Stimulated activated CD4-positive, alpha-beta T cell treated with anti-CD3 and anti-CD28 coated beads, Interleukin-4, amount 100 ng/mL, for 48 hours (primary cell): ENCODE results near the gene PRLHR.

ENCODE experiments used
- DNase-seq, 2 donors: peaks; one replicate each; pipeline ENCODE4 v3.0.0-alpha.2; 2020; ENCODE audit warnings: low read depth in 2 of 2

Gene PRLHR

GRCh38 chr10:118563373-118563890, 32.0 kb downstream of the PRLHR start:
- DNase-seq, result no peak

GRCh38 chr10:118562851-118563250, 32.6 kb downstream of the PRLHR start:
- no peak for DNase-seq

- DNase-seq, result no peak
These were observed 37.5 kb downstream of the PRLHR start for GRCh38 chr10:118557946-118558345.

- no peak for DNase-seq
These were observed 43.8 kb downstream of the PRLHR start for GRCh38 chr10:118551535-118552100.

GRCh38 chr10:118547282-118547681, 48.2 kb downstream of the PRLHR start:
- no peak for DNase-seq

- DNase-seq, result no peak
These were observed 49.0 kb downstream of the PRLHR start for GRCh38 chr10:118546479-118546878.

- no peak for DNase-seq
These were observed 50.1 kb downstream of the PRLHR start for GRCh38 chr10:118545381-118545780.

- DNase-seq, result no peak
These were observed 51.0 kb downstream of the PRLHR start for GRCh38 chr10:118544401-118544948.

- peak; percentile 13 to 38 for DNase-seq
These were observed 51.6 kb downstream of the PRLHR start for GRCh38 chr10:118543714-118544400.

- DNase-seq, result no peak
These were observed 52.7 kb downstream of the PRLHR start for GRCh38 chr10:118542745-118543144.

- DNase-seq, result no peak
These were observed 53.2 kb downstream of the PRLHR start for GRCh38 chr10:118542205-118542604.

GRCh38 chr10:118541718-118542117, 53.7 kb downstream of the PRLHR start:
- DNase-seq, result no peak
